GM18505 (cell line): Measurements from ENCODE around the gene FBXO41.

Source experiments
- ATAC-seq: cut with Tn5 transposase; IDR thresholded peaks from one replicate; pipeline ENCODE4 v1.9.1; 2021; ENCODE audit not compliant: unreplicated experiment
- POLR2A ChIP-seq: IDR thresholded peaks from 4 replicates; pipeline ENCODE4 v1.6.1; 2011; ENCODE audit warnings: borderline replicate concordance; ENCODE audit not compliant: insufficient read depth, insufficient read length; ENCODE audit errors: extremely low read depth

The FBXO41 gene

DNA sequence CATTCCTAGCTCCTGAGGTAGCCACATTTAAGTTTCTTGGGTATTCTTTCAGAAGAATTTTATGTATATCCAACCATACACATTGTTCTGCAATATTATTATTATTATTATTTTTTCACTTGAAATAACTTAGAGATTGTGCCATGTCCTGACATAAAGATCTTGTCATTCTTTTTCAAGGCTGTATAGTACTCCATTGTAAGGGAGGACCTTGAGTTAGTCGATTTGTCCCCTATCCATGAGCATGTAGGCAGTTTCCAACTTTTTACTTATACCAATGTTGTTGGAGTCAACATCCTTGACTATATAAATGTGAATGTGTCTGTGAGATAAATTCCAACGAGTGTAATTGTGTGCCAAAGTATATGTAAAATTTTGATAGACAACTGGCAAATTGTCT, 10.0 kb upstream of the FBXO41 start:
- ATAC-seq, result no peak
- no peak for TF ChIP-seq POLR2A

DNA sequence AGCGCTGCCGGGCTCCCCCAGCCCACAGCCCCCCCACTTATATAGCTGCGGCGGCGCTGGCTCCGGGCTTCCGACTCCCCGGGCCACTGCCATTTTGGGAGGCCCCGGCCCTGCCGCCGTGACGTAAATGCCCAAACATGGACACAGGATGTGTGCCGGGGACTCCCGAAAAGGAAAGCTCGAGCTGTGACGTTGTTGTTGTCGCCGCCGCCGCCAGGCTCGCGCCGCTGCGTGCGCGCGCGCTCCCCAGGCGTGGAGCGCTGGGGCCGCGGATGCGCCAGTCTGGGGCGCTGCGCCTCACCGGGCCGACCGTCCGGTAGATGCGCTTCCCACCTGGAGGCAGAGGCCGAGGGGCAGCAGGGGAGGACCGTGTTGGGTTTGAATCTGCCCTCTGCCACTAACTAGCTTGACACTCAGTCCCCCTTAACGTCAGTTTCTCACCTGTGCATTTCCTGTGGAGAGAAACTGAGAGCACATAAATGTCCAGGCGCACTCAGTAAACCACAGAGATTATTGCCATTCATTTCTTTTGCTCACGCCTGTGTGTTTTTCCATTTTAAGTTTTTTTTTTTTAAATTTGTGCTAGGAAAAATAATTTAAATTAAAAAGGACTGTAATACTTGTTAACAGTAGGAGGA, 9.4 kb upstream of the FBXO41 start, which contains the start of gene EGR4:
Gene EGR4 (minus strand): TSS at position 15 of the 638 bp plus-strand sequence. CDS start 231 bp downstream, outside the sequence.
- TF ChIP-seq POLR2A, result no peak

DNA sequence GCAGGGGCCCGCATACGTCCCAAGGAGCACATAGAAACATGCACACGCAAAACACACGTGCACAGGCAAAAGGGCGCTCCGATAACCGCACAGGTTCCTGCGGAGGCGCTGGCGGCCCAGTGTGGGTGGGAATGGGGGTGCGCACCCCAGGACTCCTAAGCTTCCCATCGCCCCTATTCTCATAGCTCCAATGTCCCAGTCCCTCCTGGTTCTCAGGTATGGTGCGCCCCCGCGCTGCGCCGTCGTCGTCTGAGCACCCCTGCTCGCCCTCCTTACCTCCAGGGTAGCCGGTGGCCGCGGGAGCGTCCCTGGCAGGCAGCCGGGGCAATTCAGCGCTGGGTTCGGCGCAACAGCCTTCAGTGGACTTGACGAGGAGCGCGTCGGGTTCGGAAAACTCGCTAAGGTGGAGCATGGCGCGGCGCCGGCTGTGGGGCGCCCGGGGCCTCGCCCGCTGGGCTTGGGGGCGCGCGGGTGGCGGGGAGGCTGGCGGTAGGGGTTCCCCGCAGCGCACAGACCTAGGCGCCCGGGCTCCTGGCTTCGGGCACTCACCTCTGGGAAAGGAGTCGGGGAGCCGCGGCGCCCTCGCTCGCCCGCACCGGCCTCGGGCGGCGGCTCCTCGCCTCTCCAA, 8.7 kb upstream of the FBXO41 start:
- no peak for ATAC-seq
- no peak for TF ChIP-seq POLR2A

More for the DNA sequence above, 9.4 kb upstream of the FBXO41 start, which contains the start of gene EGR4:
- ATAC-seq, result peak; percentile 89

DNA sequence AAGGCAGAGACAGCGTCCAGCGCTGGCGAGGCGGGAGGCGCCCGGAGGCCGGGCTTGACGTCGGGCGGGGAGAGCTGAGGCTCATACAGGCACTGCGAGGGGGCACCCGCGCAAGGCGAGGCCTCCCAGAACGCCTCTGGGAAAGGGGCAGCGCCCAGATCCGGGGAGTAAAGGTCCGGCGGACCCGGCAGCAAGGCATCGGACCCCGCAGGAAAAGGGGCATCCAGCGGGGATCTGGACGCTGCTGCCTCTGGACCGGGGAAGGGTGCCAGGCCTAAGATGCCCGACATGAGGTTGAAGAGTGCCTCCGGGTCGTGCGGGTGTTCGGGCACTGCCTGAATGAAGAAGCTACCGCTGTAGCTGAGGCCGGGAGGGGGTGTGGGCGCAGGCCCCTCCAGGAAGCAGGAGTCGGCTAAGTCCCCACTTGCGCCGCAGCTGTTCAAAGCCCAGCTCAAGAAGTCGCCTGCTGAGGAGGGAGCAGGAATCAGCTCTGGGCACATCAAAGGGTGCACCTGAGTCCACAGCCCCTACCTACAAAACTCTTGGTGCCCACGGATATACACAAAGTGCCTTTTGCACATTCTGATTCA, 8.1 kb upstream of the FBXO41 start:
- ATAC-seq, result no peak

DNA sequence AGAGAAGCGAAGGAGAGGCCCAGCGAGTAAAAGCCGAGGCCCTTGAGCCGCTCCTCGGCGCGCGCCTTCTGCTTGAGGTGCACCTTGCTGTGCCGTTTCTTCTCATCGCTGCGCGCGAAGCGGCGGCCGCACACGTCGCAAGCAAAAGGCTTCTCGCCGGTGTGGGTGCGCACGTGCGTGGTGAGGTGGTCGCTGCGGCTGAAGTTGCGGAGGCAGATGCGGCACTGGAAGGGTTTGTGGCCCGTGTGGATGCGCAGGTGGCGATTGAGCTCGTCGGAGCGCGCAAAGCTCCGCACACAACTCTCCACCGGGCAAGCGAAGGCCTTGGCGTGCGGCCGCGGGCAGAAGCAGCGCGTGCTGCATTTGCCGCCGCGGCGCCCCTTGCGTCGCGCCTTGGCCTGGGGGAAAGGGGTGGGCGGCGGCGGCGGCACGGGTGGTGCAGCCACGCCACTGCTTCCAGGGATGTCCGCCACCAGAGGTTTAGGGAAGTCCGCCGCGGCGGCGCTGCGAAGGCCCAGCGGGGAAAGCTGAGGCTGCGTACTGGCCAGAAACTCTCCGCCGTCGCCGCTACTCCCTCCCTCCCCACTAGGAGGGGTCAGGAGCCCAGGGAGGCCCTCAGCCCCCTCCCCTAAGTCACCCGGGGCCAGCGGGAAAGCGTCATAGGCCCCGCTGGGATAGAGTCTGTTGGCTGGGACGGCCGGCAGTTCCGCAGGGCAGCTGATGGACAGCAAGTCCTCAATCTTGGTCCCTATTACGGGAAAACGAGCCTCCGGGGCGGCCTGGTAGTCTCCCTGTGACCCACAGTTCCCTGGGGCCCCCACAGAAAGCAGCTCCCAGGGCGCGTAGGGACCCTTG, 7.4 kb upstream of the FBXO41 start:
- no peak for TF ChIP-seq POLR2A
- no peak for ATAC-seq

More for the DNA sequence above, 8.1 kb upstream of the FBXO41 start:
- TF ChIP-seq POLR2A, result no peak

DNA sequence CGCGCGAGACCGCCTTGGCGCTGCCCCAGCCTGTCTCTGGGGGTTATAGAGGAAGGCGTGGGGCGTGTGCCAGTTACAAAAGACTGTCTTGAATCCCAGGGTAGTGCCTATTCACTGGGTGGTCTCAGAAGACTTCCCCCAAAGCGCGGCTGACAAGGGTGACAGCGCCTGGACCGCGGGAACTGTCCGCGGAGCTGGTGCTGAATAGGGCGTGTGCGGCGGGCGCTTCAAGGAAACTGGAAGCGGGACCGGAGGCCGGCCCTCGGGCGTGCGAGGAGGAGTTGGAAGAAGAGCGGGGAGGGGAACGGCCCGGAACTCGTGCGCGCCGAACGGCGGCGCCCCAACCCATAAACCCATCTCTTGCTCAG, 6.8 kb upstream of the FBXO41 start:
- TF ChIP-seq POLR2A, result no peak

DNA sequence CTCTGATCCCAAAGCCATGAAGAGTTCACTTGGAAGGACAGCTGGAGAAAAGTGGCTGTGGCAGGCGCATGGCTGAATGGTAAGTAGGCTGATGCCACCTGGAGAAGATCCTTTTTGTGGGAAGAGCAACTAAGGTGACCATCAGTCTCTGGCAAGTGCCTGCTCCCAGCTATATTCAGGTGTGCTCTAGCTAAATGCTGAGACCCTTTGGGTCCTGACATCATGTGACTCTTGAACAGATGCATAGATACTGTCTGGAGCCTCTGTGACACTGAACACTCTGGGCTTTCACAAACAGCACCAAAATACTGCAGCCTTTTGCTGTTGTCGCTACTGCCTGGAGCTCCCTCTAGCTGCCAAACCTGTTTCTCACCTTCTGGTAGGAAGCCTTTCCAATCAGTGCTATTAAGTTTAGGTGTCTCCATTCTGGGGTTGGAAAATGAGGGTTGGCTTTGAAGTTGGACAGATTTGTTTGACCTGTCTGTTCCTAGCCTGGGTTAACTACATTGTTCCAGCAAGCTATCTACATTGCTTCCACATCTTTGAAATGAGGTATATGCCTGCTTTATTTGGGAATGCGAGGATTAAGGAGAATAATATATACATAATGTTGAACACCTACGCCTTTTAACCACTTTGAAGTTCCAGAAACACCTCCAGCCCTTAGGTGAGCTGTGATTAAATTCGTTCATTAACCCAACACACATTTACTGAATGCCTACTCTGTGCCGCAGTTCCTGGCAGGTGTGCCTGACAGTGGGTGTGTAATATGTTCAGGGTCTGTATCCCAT, 6.0 kb upstream of the FBXO41 start:
- TF ChIP-seq POLR2A, result no peak
- no peak for ATAC-seq

More for the DNA sequence above, 6.8 kb upstream of the FBXO41 start:
- no peak for ATAC-seq

DNA sequence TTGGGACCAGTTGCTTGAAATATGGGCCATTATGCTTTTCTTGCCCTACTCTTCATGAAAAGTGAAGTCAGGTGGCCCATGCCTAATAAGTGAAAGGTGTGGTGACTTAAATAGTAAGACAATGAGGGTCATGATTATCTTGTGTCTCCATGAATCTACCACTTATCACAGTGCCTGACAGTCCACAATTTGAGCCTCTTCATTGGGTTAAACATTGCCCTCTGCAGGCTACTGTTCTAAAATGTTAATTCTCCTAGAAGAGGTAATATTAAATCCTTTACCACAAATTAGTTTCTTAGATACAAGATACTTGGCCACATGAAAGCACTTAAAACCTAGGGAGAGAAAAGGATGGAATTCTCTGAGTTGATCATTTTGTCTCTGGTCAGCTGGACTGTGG, 5.0 kb upstream of the FBXO41 start:
- no peak for TF ChIP-seq POLR2A
- no peak for ATAC-seq

DNA sequence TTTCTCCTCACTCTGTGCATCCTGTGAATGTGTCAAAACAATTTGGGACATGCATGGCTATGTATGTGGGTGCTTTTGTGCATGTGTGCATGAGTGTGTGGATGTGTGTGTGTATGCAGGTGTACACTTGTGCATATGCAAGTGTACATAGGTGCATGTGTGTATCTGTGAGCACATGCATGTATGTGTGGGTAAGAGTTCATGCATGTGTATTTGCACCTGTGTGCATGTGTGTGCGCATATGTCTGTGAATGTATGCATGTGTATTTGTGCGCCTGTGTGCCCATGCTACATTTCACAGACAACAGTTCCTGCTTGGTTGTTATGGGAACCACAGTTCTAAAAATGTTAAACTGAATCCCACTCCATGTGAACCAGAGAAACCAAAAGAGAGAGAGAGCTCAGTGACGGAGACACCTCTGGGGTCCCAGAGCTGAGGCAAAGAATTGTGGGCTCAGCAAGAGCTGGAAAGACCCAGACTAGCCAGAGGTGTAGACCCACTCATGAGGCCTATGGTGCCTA, 1.9 kb upstream of the FBXO41 start:
- no peak for ATAC-seq

DNA sequence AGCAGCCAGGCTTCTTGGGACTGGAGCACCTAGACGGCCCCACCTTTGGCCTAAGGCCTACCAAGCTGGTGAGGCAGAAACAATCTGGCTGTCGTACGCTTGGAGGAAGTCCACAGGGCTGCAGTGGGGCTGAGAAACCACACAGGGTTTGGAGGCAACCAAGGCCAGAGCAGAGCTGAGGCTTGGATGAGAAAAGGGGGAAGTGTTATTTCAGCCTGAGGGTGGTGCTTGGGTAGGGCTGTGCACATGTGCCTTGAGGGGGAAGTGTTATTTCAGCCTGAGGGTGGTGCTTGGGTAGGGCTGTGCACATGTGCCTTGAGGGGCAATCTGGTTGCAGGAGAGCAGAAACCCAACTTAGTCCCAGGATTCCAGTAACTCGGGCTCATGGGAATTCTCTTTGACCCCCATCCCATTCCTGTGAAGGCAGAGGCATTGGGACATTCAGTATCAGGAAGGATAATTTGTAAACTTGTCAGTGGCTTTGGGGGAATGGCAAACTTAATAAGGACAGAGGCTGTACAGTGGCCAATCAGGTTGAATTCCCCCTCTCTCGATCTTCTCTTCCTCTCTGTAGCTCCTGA, 971 bp upstream of the FBXO41 start:
- TF ChIP-seq POLR2A, result no peak
- ATAC-seq, result peak; percentile 53

More for the DNA sequence above, 1.9 kb upstream of the FBXO41 start:
- no peak for TF ChIP-seq POLR2A

DNA sequence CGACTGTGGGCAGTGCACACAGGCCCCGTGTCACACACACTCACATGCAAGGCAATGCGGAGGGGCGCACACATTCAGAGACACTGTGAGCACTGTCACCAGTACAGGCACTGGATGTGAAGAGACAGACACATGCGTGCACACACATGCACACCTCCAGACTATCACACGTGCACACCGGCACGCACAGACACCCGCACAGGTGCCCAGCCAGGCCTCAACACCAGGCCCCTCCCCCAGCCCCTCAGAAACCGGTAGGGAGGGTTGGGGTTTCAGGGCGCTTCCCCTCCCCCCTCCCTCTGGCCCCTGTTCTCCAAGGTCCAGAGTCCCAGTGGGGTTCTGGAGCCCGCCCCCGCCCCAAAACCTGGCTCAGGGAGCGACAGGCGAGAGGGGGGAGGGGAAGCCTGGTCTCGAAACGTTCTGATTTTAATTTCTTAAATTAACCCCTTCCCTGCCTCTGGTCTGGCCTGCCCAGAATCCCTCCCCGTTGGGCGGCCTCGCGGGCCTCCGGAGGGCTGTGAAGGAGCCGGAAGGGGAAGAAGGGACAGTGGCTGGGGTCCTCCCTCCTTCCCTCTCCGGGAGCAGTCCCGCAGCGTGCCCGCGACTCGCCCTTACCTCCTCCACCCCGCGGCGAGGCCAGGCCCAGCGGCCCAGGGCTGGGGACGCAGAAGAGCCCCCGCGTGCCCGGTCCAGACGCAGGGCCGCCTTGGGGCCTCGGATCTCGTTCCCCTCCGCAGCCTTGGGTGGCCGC, 558 bp downstream of the FBXO41 start:
- peak; percentile 24 for ATAC-seq
- TF ChIP-seq POLR2A, result no peak
